Peyer's patch (tissue), 4 donors: ENCODE results near the gene CYP4F11.

Experiments used
- POLR2A ChIP-seq, 2 donors: fragments of 450-650 bp; IDR thresholded peaks; one replicate each; pipeline ENCODE4 v1.5.1; 2017; ENCODE audit warnings: antibody characterized with exemption in 2 of 2, mild to moderate bottlenecking in 2 of 2, moderate library complexity in 2 of 2
- TF ChIP-seq, protein P1 (sequence below), 6 experiments: fragments of 450-650 bp in 4 of 6; fragments of 200-600 bp in 2 of 6; sonication (generic) in 1 of 6; IDR thresholded peaks; one replicate each; pipeline ENCODE4 v1.5.1; 2017 to 2019; ENCODE audit warnings: antibody characterized with exemption in 6 of 6, mild to moderate bottlenecking in 3 of 6, moderate library complexity in 1 of 6

DNA sequence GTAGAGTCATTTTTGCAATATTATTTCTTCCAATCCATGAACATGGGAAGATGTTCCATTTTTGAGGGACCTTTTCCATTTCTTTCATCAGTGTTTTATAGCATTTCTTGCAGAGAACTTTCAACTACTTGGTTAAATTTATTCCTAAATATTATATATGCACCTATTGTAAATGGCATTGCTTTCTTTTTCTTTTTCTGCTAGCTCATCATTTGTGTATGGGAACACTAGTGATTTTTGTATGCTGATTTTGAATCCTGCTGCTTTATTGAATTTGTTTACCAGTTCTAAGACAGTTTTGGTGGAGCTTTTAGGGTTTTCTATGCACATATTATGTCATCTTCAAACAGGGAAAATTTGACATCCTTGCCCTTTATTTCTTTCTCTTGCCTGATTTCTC, 29.3 kb downstream of the CYP4F11 start:
- TF ChIP-seq POLR2A (IDR thresholded peaks at IDR 0.05), result no peak
- TF ChIP-seq, protein P1, sequence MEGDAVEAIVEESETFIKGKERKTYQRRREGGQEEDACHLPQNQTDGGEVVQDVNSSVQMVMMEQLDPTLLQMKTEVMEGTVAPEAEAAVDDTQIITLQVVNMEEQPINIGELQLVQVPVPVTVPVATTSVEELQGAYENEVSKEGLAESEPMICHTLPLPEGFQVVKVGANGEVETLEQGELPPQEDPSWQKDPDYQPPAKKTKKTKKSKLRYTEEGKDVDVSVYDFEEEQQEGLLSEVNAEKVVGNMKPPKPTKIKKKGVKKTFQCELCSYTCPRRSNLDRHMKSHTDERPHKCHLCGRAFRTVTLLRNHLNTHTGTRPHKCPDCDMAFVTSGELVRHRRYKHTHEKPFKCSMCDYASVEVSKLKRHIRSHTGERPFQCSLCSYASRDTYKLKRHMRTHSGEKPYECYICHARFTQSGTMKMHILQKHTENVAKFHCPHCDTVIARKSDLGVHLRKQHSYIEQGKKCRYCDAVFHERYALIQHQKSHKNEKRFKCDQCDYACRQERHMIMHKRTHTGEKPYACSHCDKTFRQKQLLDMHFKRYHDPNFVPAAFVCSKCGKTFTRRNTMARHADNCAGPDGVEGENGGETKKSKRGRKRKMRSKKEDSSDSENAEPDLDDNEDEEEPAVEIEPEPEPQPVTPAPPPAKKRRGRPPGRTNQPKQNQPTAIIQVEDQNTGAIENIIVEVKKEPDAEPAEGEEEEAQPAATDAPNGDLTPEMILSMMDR (IDR thresholded peaks at IDR 0.05), result no peak
